Measurements from ENCODE around the gene RGPD4. TPM values are rescaled to one million over a fixed set of nuclear protein-coding genes. Genes with fewer than 3 reads are reported as not detected.
"Not testable (repeated sequence)": the region's sequence is repeated elsewhere in the genome, so short reads cannot be mapped to it uniquely, and the experiment has no call there.

Gene RGPD4
- 0.03 TPM in 1 of 2 replicates, not detected in the other for total RNA-seq (2014; rRNA removed; shearing (Covaris generic))

GRCh38 chr2:107826749-107827148 lies at the start of gene RGPD4:
TSS of gene RGPD4 (plus strand) at chr2:107826892. CDS start at chr2:107827014, 122 bp downstream.
- in situ Hi-C loops (cut with HindIII; ENCODE audit: low sequenced_read_pairs); DNase-seq (ENCODE audit: low spot score): not testable (repeated sequence)

DNA sequence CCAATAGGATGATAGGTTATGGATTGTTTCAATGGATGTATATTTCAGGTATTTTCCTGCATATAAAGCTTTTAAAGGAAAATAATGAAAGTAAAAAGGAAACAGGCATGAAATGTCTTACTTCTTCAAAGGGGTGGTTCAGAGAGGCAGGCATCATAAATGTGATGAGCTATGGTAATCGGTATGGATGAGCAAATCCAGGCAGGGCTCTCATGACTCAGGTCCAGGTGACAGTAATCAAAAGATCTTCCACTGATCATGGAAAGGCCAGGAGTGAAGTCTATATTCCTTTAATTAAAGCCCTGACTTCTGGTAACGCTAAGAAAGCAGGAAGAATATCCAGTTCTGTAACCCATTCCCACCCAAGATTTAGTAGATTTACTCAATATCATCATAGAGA lies 48.7 kb upstream of the RGPD4 start:
- DNase-seq (ENCODE audit: low spot score): no peak
- in situ Hi-C loops (cut with HindIII; ENCODE audit: low sequenced_read_pairs): no loop called here

GRCh38 chr2:107785756-107786155 lies 40.9 kb upstream of the RGPD4 start:
- no peak for DNase-seq (ENCODE audit: low spot score)
- in situ Hi-C loops (cut with HindIII; ENCODE audit: low sequenced_read_pairs): no loop called here

DNA sequence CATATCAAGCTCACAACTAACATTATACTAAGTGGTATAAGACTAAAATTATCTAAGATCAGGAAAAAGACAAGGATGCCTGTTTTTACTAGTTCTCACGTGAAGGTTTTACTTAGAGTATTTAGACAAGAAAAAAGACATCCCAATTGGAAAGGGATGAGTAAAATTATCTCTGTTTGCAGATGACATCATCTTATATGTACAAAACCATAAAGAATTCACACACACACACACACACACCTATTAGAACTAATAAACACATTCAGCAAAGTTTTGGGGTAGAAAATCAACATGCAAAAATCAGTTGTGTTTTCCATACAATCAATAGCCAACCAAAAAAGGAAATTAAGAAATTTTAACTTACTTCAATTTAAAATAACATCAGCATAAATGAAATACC lies 35.9 kb upstream of the RGPD4 start:
- in situ Hi-C loops (cut with HindIII; ENCODE audit: low sequenced_read_pairs): no loop called here
- no peak for DNase-seq (ENCODE audit: low spot score)

- in situ Hi-C loops (cut with HindIII; ENCODE audit: low sequenced_read_pairs): no loop called here
- DNase-seq (ENCODE audit: low spot score): no peak
These were observed 25.2 kb upstream of the RGPD4 start for GRCh38 chr2:107801498-107801897.

DNA sequence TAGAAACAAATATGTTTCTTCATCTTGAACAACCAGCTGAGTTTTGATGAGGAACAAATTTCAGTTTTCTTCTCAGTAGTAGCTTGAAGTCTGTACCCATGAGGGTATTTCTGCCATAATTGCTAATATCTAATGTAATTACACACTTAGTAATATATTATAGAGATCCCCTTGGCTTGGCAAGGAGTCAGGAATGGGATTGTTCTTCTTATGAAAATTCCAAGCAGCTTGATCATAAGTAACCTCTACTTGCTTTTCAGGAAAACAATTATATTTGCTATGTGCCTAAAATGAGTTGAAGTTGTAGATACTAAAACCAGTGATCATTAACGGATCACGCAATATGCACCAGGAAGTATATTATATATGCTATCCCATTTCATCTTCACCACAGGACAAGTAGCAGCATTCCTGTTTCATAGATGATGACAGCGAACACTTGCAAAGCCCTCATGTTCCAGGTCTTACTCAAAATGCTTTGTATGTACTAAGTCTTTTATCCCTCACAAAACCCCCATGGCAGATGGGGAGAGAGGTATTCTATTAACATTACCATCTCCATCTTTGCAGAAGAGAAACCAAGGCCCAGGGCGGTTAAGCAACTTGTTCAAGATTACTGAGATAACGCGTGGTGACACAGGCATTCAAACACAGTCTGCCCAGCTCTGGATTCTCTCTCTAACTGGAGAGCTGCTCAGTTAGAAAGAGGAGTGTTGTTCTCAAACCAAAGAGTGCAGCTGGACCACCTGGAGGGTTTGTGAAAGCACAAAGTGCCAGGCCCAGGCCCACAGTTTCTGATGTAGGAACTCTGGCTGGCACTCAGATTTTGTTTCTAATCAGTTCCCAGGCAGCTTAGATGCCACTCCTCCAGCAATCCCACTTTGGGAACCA lies 21.8 kb upstream of the RGPD4 start:
- no peak for DNase-seq (ENCODE audit: low spot score)
- in situ Hi-C loops (cut with HindIII; ENCODE audit: low sequenced_read_pairs): no loop called here

DNA sequence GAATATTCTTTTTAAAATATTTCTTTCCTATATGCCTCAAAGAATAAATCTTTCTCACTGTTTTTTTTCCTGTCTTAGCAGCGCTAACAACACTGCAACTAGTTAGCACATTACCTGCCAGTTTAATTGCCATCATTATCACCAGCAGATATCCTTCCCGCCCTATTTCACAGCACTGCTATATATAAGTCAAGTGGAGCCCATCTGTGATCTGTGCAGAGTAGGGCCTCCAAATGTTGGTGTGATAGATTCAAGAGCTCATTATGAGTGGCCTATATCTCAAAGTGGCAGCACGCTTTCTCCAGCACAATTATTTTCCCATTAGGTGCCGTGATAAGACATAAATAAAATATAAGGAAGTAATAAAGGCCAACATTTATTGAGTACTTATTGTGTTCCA lies 19.8 kb upstream of the RGPD4 start:
- no peak for DNase-seq (ENCODE audit: low spot score)
- in situ Hi-C loops (cut with HindIII; ENCODE audit: low sequenced_read_pairs): no loop called here

DNA sequence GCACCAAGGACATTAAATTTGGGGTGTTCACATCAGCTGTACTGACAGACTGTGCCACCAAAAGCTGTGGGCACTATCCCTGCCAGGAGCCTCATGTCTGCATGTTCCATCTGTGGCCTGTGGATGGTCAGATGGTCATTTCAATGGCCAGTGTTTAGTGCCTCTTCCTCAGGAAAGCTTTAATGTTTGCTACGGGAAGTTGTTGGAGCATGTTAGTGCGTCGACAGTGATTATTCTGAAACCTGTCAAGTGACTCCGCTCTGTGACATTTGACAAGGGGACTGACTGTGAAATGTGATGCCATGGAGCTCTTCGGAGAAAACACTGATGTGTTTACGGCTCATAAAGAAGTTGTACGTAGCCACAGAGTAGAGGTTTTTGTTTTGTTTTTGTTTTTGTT lies 18.7 kb upstream of the RGPD4 start:
- no peak for DNase-seq (ENCODE audit: low spot score)
- in situ Hi-C loops (cut with HindIII; ENCODE audit: low sequenced_read_pairs): no loop called here

- DNase-seq (ENCODE audit: low spot score): no peak
- in situ Hi-C loops (cut with HindIII; ENCODE audit: low sequenced_read_pairs): no loop called here
These were observed 17.7 kb upstream of the RGPD4 start for GRCh38 chr2:107808959-107809358.

DNA sequence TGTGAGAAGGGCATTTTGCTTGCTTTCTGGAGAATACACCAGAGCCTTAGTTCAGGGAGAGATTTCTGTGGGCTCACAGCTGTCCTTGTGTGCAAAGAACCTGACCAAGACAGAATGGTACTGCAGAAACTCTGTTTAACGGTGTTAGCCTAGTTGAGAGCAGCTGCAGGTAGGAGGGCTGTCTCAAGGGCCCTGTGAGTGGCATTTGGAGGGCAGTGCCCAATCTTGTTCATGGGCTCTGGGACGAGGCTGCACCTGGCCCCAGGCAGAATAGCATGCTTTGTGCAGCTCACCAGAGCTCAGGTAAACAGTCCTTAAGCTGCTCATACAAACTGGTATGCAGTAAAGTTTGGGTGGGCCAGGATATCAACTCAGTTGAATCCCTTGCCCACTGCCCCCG lies 16.9 kb upstream of the RGPD4 start:
- no peak for DNase-seq (ENCODE audit: low spot score)
- in situ Hi-C loops (cut with HindIII; ENCODE audit: low sequenced_read_pairs): no loop called here

GRCh38 chr2:107810734-107811133 lies 16.0 kb upstream of the RGPD4 start:
- in situ Hi-C loops (cut with HindIII; ENCODE audit: low sequenced_read_pairs): no loop called here
- DNase-seq (ENCODE audit: low spot score): no peak

- DNase-seq (ENCODE audit: low spot score): no peak
- in situ Hi-C loops (cut with HindIII; ENCODE audit: low sequenced_read_pairs): no loop called here
These were observed 15.3 kb upstream of the RGPD4 start for GRCh38 chr2:107811411-107811810.

GRCh38 chr2:107812006-107812405 lies 14.7 kb upstream of the RGPD4 start:
- no peak for DNase-seq (ENCODE audit: low spot score)
- in situ Hi-C loops (cut with HindIII; ENCODE audit: low sequenced_read_pairs): no loop called here

DNA sequence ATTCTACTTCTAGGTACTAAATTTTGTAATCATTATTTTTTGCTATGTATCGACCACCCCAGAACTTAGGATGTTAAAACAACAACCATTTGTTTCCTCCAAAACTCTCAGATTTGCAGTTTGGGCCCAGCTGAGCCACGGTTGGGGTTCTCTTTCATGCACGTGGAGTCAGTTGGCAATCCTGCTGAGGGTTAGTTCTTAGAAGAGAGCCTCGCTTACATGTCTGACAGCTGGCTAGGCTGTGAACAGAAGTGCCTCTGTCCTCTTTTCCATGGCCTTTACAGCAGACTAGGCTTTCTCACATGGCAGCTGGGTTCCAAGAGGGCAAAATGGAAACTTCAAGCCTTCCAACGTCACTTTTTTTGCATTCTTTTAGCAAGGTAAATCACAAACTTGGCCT lies 9.3 kb upstream of the RGPD4 start:
- DNase-seq (ENCODE audit: low spot score): no peak
- in situ Hi-C loops (cut with HindIII; ENCODE audit: low sequenced_read_pairs): no loop called here

DNA sequence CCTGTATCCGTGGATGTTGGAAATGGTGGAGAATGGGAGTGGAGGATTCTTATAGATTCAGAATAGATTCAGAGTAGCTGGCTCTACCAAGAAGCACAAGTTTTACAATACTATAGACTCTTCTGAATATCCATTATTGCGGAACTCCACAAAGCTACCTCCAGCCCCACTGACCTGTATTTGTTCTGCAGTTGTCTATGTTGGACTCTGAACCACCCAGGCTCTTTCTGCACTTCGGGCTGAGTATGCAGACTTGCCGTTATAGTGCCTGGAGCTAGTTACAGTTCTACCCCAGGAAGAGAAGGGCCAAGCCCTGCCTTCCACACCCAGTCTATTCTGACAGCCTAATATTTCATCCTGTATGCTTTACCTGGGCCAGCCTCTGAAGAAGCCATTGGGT lies 4.4 kb upstream of the RGPD4 start:
- in situ Hi-C loops (cut with HindIII; ENCODE audit: low sequenced_read_pairs): no loop called here
- DNase-seq (ENCODE audit: low spot score): no peak

DNA sequence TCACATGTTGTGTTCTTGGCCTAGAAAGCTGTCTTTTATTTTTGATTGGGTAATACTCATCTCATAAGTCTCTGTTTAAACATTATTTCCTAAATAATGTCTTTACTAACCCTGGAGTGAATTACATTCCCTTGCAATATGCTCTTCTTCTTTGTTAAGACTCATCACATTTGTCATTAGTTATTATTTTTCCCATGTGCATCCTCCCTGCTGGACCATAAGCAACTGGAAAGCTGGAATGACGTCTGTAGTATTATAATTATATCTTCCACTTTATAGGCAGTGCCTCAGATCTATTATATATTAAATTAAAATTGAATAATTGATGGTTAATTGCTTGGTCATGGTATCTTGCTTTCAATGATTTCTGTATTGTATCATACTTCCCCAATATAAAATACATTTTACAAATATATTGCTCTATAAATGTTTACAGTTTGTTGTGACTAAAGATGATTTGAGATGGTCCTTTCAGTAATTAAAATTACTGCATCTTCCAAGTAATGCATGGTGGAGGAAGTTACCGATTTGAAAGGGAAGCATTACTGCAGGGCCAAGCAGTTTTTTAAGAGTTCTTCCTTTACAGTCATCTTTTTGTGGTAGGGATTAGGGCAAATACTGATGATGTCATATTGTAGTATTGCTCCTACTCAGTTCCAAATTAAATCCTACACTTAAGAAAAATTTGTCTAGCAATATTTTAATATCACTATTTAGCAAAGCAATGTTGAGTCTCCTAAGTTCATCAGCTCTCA lies 2.1 kb upstream of the RGPD4 start:
- DNase-seq (ENCODE audit: low spot score): no peak
- in situ Hi-C loops (cut with HindIII; ENCODE audit: low sequenced_read_pairs): no loop called here

- in situ Hi-C loops (cut with HindIII; ENCODE audit: low sequenced_read_pairs): no loop called here
These were observed 1.5 kb upstream of the RGPD4 start for GRCh38 chr2:107825206-107825563.

GRCh38 chr2:107829514-107829913 lies 2.8 kb downstream of the RGPD4 start:
- DNase-seq (ENCODE audit: low spot score); in situ Hi-C loops (cut with HindIII; ENCODE audit: low sequenced_read_pairs): not testable (repeated sequence)

More at GRCh38 chr2:107825206-107825563, 1.5 kb upstream of the RGPD4 start:
- DNase-seq (ENCODE audit: low spot score): no peak

GRCh38 chr2:107833152-107833551 lies 6.5 kb downstream of the RGPD4 start:
- in situ Hi-C loops (cut with HindIII; ENCODE audit: low sequenced_read_pairs); DNase-seq (ENCODE audit: low spot score): not testable (repeated sequence)

DNA sequence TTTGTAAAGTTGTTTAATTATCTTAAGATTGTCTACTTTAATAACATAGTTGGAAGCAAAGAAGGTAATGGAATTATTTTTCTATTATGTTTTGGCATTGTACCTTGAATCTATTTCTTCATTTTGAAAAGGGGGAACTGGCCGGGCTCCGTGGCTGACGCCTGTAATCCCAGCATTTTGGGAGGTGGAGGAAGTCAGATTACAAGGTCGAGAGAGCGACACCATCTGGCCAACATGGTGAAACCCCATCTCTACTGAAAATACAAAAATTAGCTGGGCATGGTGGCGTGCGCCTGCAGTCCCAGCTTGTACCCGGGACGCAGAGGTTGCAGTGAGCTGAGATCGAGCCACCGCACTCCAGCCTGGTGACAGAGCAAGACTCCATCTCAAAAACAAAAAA lies 6.9 kb downstream of the RGPD4 start:
- DNase-seq (ENCODE audit: low spot score); in situ Hi-C loops (cut with HindIII; ENCODE audit: low sequenced_read_pairs): not testable (repeated sequence)
